Subcutaneous adipose tissue (tissue), 4 donors: ENCODE results near the gene UTS2R. TPM values are rescaled to one million over a fixed set of nuclear protein-coding genes. Genes with fewer than 3 reads are reported as not detected.

Experiments
- total RNA-seq, 4 donors: library from RNA; depleted of rRNA; stranded (reverse); fragments of >200 nt; gene quantifications; one replicate each; pipeline ENCODE4 v1.1.0, GENCODE V29; 2016
- TF ChIP-seq, protein P1 (sequence below): fragments of 450-650 bp; IDR thresholded peaks from one replicate; pipeline ENCODE4 v1.5.1; 2016; ENCODE audit warnings: low read depth, mild to moderate bottlenecking, control low read depth, antibody characterized with exemption, moderate library complexity

Gene UTS2R
- total RNA-seq, 4 donors from 2014 or later: not detected

GRCh38 chr17:82403662-82404660 lies 32.4 kb downstream of the UTS2R start:
- TF ChIP-seq, protein P1, sequence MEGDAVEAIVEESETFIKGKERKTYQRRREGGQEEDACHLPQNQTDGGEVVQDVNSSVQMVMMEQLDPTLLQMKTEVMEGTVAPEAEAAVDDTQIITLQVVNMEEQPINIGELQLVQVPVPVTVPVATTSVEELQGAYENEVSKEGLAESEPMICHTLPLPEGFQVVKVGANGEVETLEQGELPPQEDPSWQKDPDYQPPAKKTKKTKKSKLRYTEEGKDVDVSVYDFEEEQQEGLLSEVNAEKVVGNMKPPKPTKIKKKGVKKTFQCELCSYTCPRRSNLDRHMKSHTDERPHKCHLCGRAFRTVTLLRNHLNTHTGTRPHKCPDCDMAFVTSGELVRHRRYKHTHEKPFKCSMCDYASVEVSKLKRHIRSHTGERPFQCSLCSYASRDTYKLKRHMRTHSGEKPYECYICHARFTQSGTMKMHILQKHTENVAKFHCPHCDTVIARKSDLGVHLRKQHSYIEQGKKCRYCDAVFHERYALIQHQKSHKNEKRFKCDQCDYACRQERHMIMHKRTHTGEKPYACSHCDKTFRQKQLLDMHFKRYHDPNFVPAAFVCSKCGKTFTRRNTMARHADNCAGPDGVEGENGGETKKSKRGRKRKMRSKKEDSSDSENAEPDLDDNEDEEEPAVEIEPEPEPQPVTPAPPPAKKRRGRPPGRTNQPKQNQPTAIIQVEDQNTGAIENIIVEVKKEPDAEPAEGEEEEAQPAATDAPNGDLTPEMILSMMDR: no peak

- TF ChIP-seq, protein P1: no peak
Observed at GRCh38 chr17:82405051-82405450, 33.5 kb downstream of the UTS2R start.

DNA sequence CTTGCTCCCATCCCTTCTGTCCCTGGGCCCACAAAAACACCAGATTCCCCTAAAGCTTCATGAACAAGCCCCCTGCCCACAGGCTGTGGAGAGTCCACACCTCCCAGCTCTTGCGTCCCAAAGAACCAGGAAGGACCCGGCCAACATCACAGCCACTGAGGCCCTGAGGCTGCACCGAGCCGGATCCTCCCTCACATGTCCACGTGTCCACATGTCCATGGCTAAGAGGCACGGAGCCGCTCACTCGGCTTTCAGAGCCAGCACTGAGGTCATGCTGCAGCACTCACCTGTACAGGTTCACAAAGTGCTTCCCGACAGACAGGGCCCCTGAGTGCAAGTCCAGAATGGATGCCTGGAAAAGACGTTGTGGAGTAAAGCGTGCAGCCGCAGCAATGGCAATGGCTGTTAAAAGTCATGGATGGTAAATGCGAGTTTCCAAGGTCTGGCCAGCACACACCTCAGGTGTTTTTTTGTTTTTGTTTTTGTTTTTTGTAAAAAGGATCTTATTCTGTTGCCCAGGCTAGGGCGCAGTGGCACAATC lies 34.6 kb downstream of the UTS2R start:
- TF ChIP-seq, protein P1: no peak

- TF ChIP-seq, protein P1: no peak
Observed at GRCh38 chr17:82407255-82407654, 35.7 kb downstream of the UTS2R start.

- TF ChIP-seq, protein P1: no peak
Observed at GRCh38 chr17:82408288-82408937, 36.8 kb downstream of the UTS2R start.

DNA sequence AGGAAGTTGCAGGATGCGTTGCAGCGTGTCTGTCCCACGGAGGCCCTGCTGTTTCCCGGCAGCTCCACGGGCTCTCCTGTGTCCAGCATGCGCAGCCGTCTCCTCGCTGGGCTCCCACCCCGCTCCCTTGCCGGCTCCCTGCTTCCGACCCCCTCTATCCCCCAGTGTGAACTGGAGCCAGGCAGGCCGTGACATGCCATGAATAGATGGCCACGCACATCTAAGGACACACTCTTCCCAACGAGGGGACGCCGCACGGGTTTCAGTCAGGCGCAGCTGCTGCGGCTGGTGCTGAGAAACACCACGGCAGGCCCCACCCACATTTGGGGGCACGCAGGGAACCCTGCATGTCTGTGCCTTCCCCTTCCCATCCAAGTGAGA lies 37.4 kb downstream of the UTS2R start:
- TF ChIP-seq, protein P1: no peak

DNA sequence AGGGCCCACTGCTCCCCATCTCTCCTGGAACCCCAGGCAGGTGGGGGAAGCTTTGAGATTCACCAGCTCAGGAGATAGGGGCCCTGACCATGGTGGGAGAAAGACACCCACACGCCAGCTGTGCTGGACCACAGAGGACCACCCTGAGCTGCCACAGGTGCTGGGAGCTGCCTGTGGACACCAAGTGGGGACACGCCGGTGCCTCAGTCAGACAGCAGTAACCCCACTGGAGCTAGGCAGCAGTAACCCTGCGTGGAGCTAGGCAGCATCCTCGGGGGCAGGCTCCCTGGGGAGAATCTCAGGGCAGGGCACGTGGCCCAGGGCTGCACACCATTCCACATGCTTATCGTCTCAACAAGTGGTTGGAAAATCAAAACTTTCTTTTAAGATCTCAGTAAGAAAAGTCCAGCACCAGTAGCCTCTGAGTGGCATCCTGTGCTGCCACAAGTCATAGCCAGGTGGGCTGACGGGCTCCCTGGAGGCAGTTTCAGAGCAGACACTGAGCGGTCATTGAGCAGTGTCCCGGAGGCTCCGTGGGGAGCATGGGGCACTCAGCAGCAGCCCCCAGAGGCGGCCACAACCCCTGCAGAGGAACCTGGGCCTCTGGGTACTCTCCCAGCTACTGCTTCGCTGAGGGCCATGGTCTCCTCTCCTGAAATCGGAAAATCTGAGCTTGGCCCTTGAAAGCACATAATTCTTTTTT lies 38.6 kb downstream of the UTS2R start:
- TF ChIP-seq, protein P1: no peak
